Lung (tissue), 12 donors: ENCODE measurements around the gene SUMO3. TPM values are rescaled to one million over a fixed set of nuclear protein-coding genes. Genes with fewer than 3 reads are reported as not detected.
A peak's percentile ranks its signal among the peaks of the same experiment; 100 is the strongest.

Source experiments
- ATAC-seq: fragments of 200-7000 bp; cut with Tn5 transposase; one replicate; pipeline ENCODE4 v1.9.1; 2020; ENCODE audit warnings: moderate number of reproducible peaks; ENCODE audit not compliant: insufficient read depth, low FRiP score
- DNase-seq, 3 donors: peaks; one replicate each; pipeline ENCODE4 v3.0.0-alpha.2; 2013 to 2017
- H3K27ac ChIP-seq, 2 donors: one replicate each; pipeline ENCODE4 v1.5.1; 2013; ENCODE audit warnings: mild to moderate bottlenecking in 2 of 2, moderate library complexity in 2 of 2, control low read depth in 1 of 2, inconsistent platforms in 1 of 2, low read depth in 1 of 2, low read length in 1 of 2
- H3K27me3 ChIP-seq, 3 donors: one replicate each; pipeline ENCODE4 v1.5.1; 2013; ENCODE audit warnings: low read length in 2 of 3; ENCODE audit not compliant: control insufficient read depth in 3 of 3, insufficient read depth in 3 of 3
- H3K36me3 ChIP-seq, 4 donors: one replicate each; pipeline ENCODE4 v1.5.1; 2013; ENCODE audit warnings: low read length in 4 of 4, mild to moderate bottlenecking in 1 of 4, moderate library complexity in 1 of 4; ENCODE audit not compliant: control insufficient read depth in 4 of 4, insufficient read depth in 4 of 4
- H3K4me1 ChIP-seq, 5 donors: one replicate each; pipeline ENCODE4 v1.5.1; 2013; ENCODE audit warnings: low read length in 5 of 5, mild to moderate bottlenecking in 2 of 5, moderate library complexity in 1 of 5; ENCODE audit not compliant: control insufficient read depth in 5 of 5, insufficient read depth in 5 of 5
- H3K4me3 ChIP-seq: one replicate; pipeline ENCODE4 v1.5.1; 2013; ENCODE audit warnings: mild to moderate bottlenecking, control low read depth, moderate library complexity
- H3K9ac ChIP-seq, 2 donors: one replicate each; pipeline ENCODE4 v1.5.1; 2013; ENCODE audit warnings: low read length in 2 of 2, control low read depth in 1 of 2; ENCODE audit not compliant: insufficient read depth in 1 of 2
- H3K9me3 ChIP-seq, 4 donors: one replicate each; pipeline ENCODE4 v1.5.1; 2013; ENCODE audit warnings: low read length in 3 of 4, mild to moderate bottlenecking in 1 of 4, moderate library complexity in 1 of 4; ENCODE audit not compliant: control insufficient read depth in 4 of 4, insufficient read depth in 3 of 4
- WGBS, 2 donors: extraction: QIAGEN DNeasy Blood & Tissue Kit; methylation state at CpG; one replicate each; pipeline ENCODE4 v1.1.7; 2013; 5-methylcytosine and 5-hydroxymethylcytosine counted together
- polyA plus RNA-seq, 2 donors: library from polyadenylated mRNA; stranded (reverse); fragments of 200-250 nt; gene quantifications; one replicate each; pipeline ENCODE4 v1.2.1, GENCODE V29; 2013
- total RNA-seq, 2 donors: library from RNA; depleted of rRNA in 1 of 2; stranded (reverse); fragments of >200 nt in 1 of 2; gene quantifications; one replicate each; pipeline ENCODE4 v1.2.1, GENCODE V29; 2014 to 2021
- TF ChIP-seq, protein P1 (sequence below): IDR thresholded peaks from 2 replicates; pipeline ENCODE4 v1.5.1; 2012; ENCODE audit warnings: mild to moderate bottlenecking; ENCODE audit errors: control extremely low read depth, extremely low read depth
- donor health status: control.
- donor health status: control.
- donor health status: Bipolar disorder and iron deficiency.
- donor health status: healthy.
- donor health status: DM: yes; HTN: yes; CAD: no.

SUMO3 gene
- total and polyA plus RNA-seq, 4 donors = 40.4 to 96.4 (median 66.0) TPM

DNA sequence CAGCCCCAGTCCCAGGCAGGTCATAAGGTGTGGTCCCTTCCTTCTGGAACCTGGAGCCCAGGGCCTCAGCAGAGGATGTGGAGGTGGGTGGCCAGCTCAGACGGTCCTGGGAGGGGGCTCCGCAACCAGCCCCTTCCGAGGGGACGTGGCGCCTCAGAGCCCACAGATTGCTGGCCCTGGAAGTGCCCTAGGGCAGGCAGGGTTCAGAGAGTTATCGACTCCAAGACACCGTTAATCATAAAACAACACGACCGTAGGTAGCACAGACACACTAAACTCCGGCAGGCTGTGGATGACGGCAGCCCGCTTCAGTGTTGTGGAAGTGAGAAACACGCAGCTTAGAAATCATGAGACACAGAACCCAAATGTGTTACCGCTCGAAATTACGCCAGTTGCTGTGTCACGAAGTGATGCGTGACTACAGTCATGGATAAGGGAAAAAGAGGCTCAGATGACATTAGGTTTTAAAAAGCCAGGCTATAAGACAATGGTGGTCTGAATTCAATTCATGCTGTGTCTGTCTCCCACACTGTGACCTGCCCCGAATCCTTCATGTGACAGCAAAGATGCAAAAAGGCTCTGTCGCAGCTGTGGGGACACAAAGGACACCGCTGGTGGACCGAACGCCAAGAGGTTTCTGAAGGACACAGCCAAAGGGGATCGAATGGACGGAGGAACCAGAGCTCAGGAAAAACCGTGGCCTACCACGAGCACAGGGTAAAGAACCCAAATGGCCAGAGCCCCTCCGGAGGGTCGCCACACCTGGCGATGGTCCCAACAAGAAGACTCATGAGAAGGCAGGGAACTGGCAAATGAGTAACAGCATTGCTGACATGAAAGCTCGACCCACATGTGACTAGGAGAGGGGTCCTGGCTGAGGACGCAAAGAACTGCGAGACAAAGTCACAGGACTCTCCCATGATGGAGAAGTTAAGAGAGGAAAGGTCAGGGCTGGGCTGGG, 1.7 kb upstream of the SUMO3 start:
- ATAC-seq (no peak), DNase-seq (no peak)
- TF ChIP-seq, protein P1, sequence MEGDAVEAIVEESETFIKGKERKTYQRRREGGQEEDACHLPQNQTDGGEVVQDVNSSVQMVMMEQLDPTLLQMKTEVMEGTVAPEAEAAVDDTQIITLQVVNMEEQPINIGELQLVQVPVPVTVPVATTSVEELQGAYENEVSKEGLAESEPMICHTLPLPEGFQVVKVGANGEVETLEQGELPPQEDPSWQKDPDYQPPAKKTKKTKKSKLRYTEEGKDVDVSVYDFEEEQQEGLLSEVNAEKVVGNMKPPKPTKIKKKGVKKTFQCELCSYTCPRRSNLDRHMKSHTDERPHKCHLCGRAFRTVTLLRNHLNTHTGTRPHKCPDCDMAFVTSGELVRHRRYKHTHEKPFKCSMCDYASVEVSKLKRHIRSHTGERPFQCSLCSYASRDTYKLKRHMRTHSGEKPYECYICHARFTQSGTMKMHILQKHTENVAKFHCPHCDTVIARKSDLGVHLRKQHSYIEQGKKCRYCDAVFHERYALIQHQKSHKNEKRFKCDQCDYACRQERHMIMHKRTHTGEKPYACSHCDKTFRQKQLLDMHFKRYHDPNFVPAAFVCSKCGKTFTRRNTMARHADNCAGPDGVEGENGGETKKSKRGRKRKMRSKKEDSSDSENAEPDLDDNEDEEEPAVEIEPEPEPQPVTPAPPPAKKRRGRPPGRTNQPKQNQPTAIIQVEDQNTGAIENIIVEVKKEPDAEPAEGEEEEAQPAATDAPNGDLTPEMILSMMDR = no peak
- peaks cover 0 to 1% (median 0%) of the 10 kb centered on the region in 4 donors for H3K36me3 ChIP-seq
- WGBS, 2 donors = 97% methylated on average over 33 of the region's 33 CpGs
- no peak overlapping the region for H3K4me3 ChIP-seq
- no peak overlapping the region for H3K27ac ChIP-seq
- H3K27me3 ChIP-seq = no peaks in the 10 kb centered on the region
- H3K9me3 ChIP-seq = peaks cover 0 to 13% (median 3%) of the 10 kb centered on the region in 4 donors
- no peak overlapping the region for H3K9ac ChIP-seq
- H3K4me1 ChIP-seq = peaks cover 0 to 10% (median 5%) of the 10 kb centered on the region in 5 donors

DNA sequence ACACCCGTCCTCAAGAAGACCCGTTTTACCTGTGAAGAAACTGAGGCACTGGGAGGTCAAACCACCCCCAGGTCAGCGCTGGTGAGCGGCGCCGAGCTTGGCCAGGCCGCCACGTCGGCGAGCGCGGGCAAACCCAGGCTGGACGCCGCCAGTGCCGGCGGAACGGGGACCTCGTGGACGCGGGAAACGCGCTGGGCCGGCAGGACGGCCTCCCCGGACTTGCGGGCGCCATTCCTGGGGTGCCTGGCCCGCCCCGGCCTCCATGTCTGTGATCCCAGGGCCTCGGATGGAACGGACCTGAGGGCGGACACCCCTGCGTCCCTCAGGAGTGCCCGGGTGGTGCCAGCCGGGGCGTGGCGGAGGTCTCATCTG, 764 bp upstream of the SUMO3 start:
- TF ChIP-seq, protein P1 = no peak
- 46 to 54% methylated on average over 37 of the region's 37 CpGs for WGBS, 2 donors
- DNase-seq = no peak
- Histone ChIP-seq H3K9me3 (peaks cover 0 to 13% (median 3%) of the 10 kb centered on the region in 4 donors), H3K27me3 (no peaks in the 10 kb centered on the region), H3K4me3 (peak overlapping the region; percentile 65), H3K36me3 (peaks cover 0 to 4% (median 0%) of the 10 kb centered on the region in 4 donors), H3K27ac (peak overlapping the region; percentile 91 to 96), H3K4me1 (peaks cover 0 to 10% (median 5%) of the 10 kb centered on the region in 5 donors), H3K9ac (peak overlapping the region in 1 of 2 donors; percentile 25)
- ATAC-seq = no peak

DNA sequence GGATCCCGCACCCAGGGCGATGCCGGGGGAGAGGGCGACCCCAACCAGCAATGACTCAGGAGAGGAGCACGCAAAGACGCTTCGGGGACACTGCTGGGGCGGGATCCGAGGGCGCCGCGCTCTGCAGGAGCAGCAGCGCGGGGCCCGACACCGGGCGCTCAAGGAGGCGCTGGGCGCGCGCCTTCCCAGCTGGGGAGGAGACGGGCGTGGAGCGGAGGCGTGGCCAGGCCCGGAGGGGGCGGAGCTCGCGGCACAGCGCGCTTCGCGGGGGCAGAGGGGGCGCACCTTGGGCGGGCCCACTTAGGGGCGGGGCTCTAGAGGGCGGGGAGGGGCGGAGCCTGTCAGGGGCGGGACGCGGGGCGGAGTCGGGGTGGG, 369 bp downstream of the SUMO3 start:
- Histone ChIP-seq H3K9ac (no peak overlapping the region), H3K4me3 (peak overlapping the region; percentile 65), H3K27me3 (no peaks in the 10 kb centered on the region), H3K27ac (peak overlapping the region; percentile 91 to 96), H3K36me3 (peaks cover 0 to 14% (median 5%) of the 10 kb centered on the region in 4 donors), H3K4me1 (peaks cover 0 to 10% (median 5%) of the 10 kb centered on the region in 5 donors), H3K9me3 (peaks cover 0 to 11% (median 2%) of the 10 kb centered on the region in 4 donors)
- ATAC-seq = peak; percentile 91
- TF ChIP-seq, protein P1 = no peak
- WGBS, 2 donors = 1% methylated on average over 23 to 43 of the region's 43 CpGs
- peak; percentile 89 to 95 (median 93) for DNase-seq
